ENCODE results near the gene TPM1.

TPM1 gene

DNA sequence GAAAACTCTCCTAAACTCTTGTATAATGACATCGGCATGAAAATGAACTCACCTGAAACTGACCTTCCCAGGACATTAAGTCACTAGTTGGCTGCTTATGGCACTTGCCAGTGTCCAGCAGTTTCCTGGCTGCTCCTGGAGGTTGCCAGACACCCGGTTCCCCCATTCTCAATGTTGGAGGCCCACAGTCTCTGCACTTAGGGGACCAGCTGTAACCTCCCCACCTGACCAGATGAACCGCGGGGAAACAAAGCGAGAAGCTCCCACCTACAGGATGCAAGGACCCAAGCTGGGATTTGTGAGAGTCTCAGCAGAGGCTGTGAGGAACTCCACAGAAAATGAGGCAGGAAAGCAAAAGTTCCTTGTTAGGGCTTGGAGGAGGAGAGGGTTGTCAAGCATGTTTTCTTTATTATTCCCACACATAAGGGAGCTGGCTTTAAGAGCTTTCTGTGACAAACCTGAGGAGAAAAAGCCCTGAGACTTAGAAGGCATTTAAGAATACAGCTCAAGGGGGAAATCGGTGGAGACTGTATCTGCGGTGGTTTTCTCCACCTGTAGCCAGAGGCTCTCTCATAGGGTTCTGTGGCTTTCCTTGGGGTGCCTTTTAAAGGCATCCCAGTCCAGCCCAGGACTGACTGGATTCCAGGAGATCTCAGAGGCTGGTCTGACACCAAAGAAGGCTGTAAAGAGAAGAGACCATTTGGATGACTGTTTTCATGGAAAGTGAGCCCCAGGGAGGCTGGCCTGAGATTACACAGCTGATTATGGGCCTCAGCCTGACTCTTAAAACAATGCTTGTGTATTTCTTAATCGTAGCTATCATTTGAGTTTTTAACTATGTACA is 4.6 kb downstream of the TPM1 start:
- Histone ChIP-seq H3K23ac (ENCODE audit: low read depth, low read length, poor library complexity) (no peak overlapping the region), H2BK5ac (ENCODE audit: low read length) (no peak overlapping the region), H2AFZ (ENCODE audit: low read length) (no peak overlapping the region), H3K4ac (ENCODE audit: low read length) (no peak overlapping the region), H2BK15ac (ENCODE audit: low read length) (no peak overlapping the region), H2BK120ac (ENCODE audit: low read depth, low read length) (no peak overlapping the region), H3K36me3 (replicated peaks in 1 of 2; ENCODE audit: control insufficient read depth in 2 of 2, insufficient read depth in 2 of 2, low read length in 2 of 2) (peaks cover 32 to 61% of the 10 kb centered on the region in 2 donors), H3K18ac (ENCODE audit: low read length) (peak overlapping the region; percentile 11), H2AK5ac (ENCODE audit: low read depth, low read length) (no peak overlapping the region), H3K9me3 (replicated peaks in 1 of 2; ENCODE audit: control insufficient read depth in 2 of 2, insufficient read depth in 1 of 2, low read depth in 1 of 2, low read length in 2 of 2) (no peaks in the 10 kb centered on the region), H3K27me3 (ENCODE audit: control insufficient read depth in 3 of 3, insufficient read depth in 3 of 3, low read depth in 1 of 3, low read length in 3 of 3) (no peaks in the 10 kb centered on the region), H4K8ac (ENCODE audit: low read depth, low read length) (no peak overlapping the region), H3K4me1 (ENCODE audit: control insufficient read depth in 2 of 2, insufficient read depth in 1 of 2, low read depth in 1 of 2, low read length in 2 of 2) (peaks cover 20 to 24% of the 10 kb centered on the region in 2 donors), H3K4me2 (ENCODE audit: insufficient read depth, low read length, poor library complexity, severe bottlenecking) (peak overlapping the region; percentile 82), H3K9ac (ENCODE audit: low read depth, low read length, poor library complexity) (no peak overlapping the region), H2BK12ac (ENCODE audit: low read length) (no peak overlapping the region), H3K4me3 (ENCODE audit: low read length in 2 of 2) (peak overlapping the region; percentile 54 to 58), H3K79me1 (ENCODE audit: low read depth, low read length) (peaks cover 6% of the 10 kb centered on the region), H3K14ac (ENCODE audit: low read length) (no peak overlapping the region), H3K27ac (replicated peaks; ENCODE audit: low read length) (peak overlapping the region; percentile 67), H4K91ac (ENCODE audit: low read depth, low read length, poor library complexity) (no peak overlapping the region)
- peak; percentile 31 for DNase-seq (ENCODE audit: low spot score)
- WGBS, 2 donors (ENCODE audit: extremely low coverage in 2 of 2, insufficient read length in 2 of 2, insufficient replicate concordance in 1 of 2), result no CpG with 5 or more reads among the region's 8 CpGs

DNA sequence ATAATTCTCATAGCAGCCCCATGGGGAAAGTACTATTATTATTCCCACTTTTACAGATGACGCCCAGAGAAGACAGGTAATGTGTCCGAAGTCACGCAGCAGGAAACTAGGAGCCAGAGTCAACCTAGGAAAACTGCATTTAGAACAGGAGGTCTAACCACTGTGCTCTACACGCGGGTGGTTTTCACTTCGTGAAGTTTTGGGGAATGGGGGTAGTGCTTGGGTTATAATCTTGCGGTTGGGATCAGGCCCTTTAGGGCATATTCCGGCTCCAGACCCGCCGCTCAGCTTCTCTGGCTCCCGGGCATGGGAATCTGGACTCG is 5.2 kb downstream of the TPM1 start:
- Histone ChIP-seq H3K79me1 (ENCODE audit: low read depth, low read length) (peaks cover 5% of the 10 kb centered on the region), H3K9me3 (replicated peaks in 1 of 2; ENCODE audit: control insufficient read depth in 2 of 2, insufficient read depth in 1 of 2, low read depth in 1 of 2, low read length in 2 of 2) (no peaks in the 10 kb centered on the region), H3K27ac (replicated peaks; ENCODE audit: low read length) (peak overlapping the region; percentile 67), H3K23ac (ENCODE audit: low read depth, low read length, poor library complexity) (peak overlapping the region; percentile 93), H3K4me1 (ENCODE audit: control insufficient read depth in 2 of 2, insufficient read depth in 1 of 2, low read depth in 1 of 2, low read length in 2 of 2) (peaks cover 21 to 29% of the 10 kb centered on the region in 2 donors), H2AK5ac (ENCODE audit: low read depth, low read length) (no peak overlapping the region), H2AFZ (ENCODE audit: low read length) (peak overlapping the region; percentile 89), H3K27me3 (ENCODE audit: control insufficient read depth in 3 of 3, insufficient read depth in 3 of 3, low read depth in 1 of 3, low read length in 3 of 3) (no peaks in the 10 kb centered on the region), H2BK15ac (ENCODE audit: low read length) (no peak overlapping the region), H2BK5ac (ENCODE audit: low read length) (peak overlapping the region; percentile 28), H3K9ac (ENCODE audit: low read depth, low read length, poor library complexity) (no peak overlapping the region), H3K36me3 (replicated peaks in 1 of 2; ENCODE audit: control insufficient read depth in 2 of 2, insufficient read depth in 2 of 2, low read length in 2 of 2) (peaks cover 32 to 67% of the 10 kb centered on the region in 2 donors), H2BK120ac (ENCODE audit: low read depth, low read length) (no peak overlapping the region), H4K91ac (ENCODE audit: low read depth, low read length, poor library complexity) (no peak overlapping the region), H3K4ac (ENCODE audit: low read length) (no peak overlapping the region), H3K18ac (ENCODE audit: low read length) (no peak overlapping the region), H3K4me2 (ENCODE audit: insufficient read depth, low read length, poor library complexity, severe bottlenecking) (peak overlapping the region; percentile 82), H3K14ac (ENCODE audit: low read length) (no peak overlapping the region), H3K4me3 (ENCODE audit: low read length in 2 of 2) (peak overlapping the region; percentile 54 to 77), H2BK12ac (ENCODE audit: low read length) (no peak overlapping the region), H4K8ac (ENCODE audit: low read depth, low read length) (no peak overlapping the region)
- no peak for DNase-seq (ENCODE audit: low spot score)
- WGBS, 2 donors (ENCODE audit: extremely low coverage in 2 of 2, insufficient read length in 2 of 2, insufficient replicate concordance in 1 of 2), result no CpG with 5 or more reads among the region's 12 CpGs

DNA sequence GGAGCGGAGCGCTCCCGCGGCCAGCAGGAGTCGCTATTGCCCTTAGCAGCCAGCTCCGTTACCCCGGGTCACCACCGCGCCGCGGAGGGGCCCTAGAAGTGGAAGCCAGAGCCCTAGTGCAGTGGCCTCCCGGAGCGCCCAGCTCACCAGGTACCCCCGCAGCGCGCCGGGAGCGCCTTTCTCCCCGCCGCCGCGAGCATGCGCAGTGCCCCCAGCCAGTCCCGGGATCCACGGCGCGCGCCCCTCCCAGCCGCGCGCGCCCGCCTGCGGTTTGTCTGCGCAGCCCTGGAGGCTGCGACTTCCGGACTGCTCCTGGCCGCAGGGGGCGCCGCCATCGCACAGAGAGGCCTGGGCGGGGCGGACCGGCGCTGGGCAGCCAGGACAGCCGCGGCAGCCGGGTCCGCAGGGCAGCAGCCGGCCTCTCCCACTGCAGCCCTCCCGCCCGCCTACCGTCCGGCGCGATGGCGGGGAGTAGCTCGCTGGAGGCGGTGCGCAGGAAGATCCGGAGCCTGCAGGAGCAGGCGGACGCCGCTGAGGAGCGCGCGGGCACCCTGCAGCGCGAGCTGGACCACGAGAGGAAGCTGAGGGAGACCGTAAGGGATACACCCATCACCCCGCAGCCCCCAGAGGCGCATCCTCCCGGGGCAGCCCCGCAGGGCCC is 5.7 kb downstream of the TPM1 start:
- Histone ChIP-seq H2BK5ac (ENCODE audit: low read length) (peak overlapping the region; percentile 28), H3K79me1 (ENCODE audit: low read depth, low read length) (peaks cover 5% of the 10 kb centered on the region), H4K91ac (ENCODE audit: low read depth, low read length, poor library complexity) (no peak overlapping the region), H3K9me3 (replicated peaks in 1 of 2; ENCODE audit: control insufficient read depth in 2 of 2, insufficient read depth in 1 of 2, low read depth in 1 of 2, low read length in 2 of 2) (no peaks in the 10 kb centered on the region), H3K18ac (ENCODE audit: low read length) (peak overlapping the region; percentile 90), H2BK12ac (ENCODE audit: low read length) (no peak overlapping the region), H3K9ac (ENCODE audit: low read depth, low read length, poor library complexity) (peak overlapping the region; percentile 87), H3K4me3 (ENCODE audit: low read length in 2 of 2) (peak overlapping the region; percentile 54 to 77), H2AK5ac (ENCODE audit: low read depth, low read length) (peak overlapping the region; percentile 27), H3K36me3 (replicated peaks in 1 of 2; ENCODE audit: control insufficient read depth in 2 of 2, insufficient read depth in 2 of 2, low read length in 2 of 2) (peaks cover 34 to 70% of the 10 kb centered on the region in 2 donors), H3K27ac (replicated peaks; ENCODE audit: low read length) (peak overlapping the region; percentile 67), H2AFZ (ENCODE audit: low read length) (peak overlapping the region; percentile 89), H3K4ac (ENCODE audit: low read length) (no peak overlapping the region), H2BK15ac (ENCODE audit: low read length) (no peak overlapping the region), H3K4me2 (ENCODE audit: insufficient read depth, low read length, poor library complexity, severe bottlenecking) (peak overlapping the region; percentile 82), H3K27me3 (ENCODE audit: control insufficient read depth in 3 of 3, insufficient read depth in 3 of 3, low read depth in 1 of 3, low read length in 3 of 3) (no peaks in the 10 kb centered on the region), H3K23ac (ENCODE audit: low read depth, low read length, poor library complexity) (peak overlapping the region; percentile 93), H3K14ac (ENCODE audit: low read length) (no peak overlapping the region), H4K8ac (ENCODE audit: low read depth, low read length) (no peak overlapping the region), H2BK120ac (ENCODE audit: low read depth, low read length) (no peak overlapping the region), H3K4me1 (ENCODE audit: control insufficient read depth in 2 of 2, insufficient read depth in 1 of 2, low read depth in 1 of 2, low read length in 2 of 2) (peaks cover 23 to 33% of the 10 kb centered on the region in 2 donors)
- peak; percentile 92 for DNase-seq (ENCODE audit: low spot score)
- no CpG with 5 or more reads among the region's 75 CpGs for WGBS, 2 donors (ENCODE audit: extremely low coverage in 2 of 2, insufficient read length in 2 of 2, insufficient replicate concordance in 1 of 2)

All from neuronal stem cell (in vitro differentiated cells).